GM12873 (cell line): ENCODE measurements around the gene ROBO1.

Source experiments
- CTCF ChIP-seq: IDR thresholded peaks from 2 replicates; pipeline ENCODE4 v1.5.1; 2012; ENCODE audit warnings: low read depth, mild to moderate bottlenecking, moderate library complexity, low read length, control low read depth; ENCODE audit not compliant: insufficient read depth; ENCODE audit errors: missing control alignments

Gene ROBO1

GRCh38 chr3:78736863-78737262 lies 1030.9 kb downstream of the ROBO1 start:
- no peak for TF ChIP-seq CTCF

- TF ChIP-seq CTCF: no peak
These were observed 1033.7 kb downstream of the ROBO1 start for GRCh38 chr3:78734048-78734637.

- no peak for TF ChIP-seq CTCF
These were observed 1034.9 kb downstream of the ROBO1 start for GRCh38 chr3:78732893-78733292.

GRCh38 chr3:78732471-78732870 lies 1035.3 kb downstream of the ROBO1 start:
- TF ChIP-seq CTCF: no peak

- TF ChIP-seq CTCF: no peak
These were observed 1037.9 kb downstream of the ROBO1 start for GRCh38 chr3:78729946-78730345.

- no peak for TF ChIP-seq CTCF
These were observed 1039.2 kb downstream of the ROBO1 start for GRCh38 chr3:78728406-78729145.

GRCh38 chr3:78726545-78726944 lies 1041.3 kb downstream of the ROBO1 start:
- no peak for TF ChIP-seq CTCF
